ENCODE data around the gene EDC3. TPM values are rescaled to one million over a fixed set of nuclear protein-coding genes. Genes with fewer than 3 reads are reported as not detected.

Gene EDC3
- total and polyA plus RNA-seq, 11 donors: 7.3 to 23.0 (median 16.5) TPM

DNA sequence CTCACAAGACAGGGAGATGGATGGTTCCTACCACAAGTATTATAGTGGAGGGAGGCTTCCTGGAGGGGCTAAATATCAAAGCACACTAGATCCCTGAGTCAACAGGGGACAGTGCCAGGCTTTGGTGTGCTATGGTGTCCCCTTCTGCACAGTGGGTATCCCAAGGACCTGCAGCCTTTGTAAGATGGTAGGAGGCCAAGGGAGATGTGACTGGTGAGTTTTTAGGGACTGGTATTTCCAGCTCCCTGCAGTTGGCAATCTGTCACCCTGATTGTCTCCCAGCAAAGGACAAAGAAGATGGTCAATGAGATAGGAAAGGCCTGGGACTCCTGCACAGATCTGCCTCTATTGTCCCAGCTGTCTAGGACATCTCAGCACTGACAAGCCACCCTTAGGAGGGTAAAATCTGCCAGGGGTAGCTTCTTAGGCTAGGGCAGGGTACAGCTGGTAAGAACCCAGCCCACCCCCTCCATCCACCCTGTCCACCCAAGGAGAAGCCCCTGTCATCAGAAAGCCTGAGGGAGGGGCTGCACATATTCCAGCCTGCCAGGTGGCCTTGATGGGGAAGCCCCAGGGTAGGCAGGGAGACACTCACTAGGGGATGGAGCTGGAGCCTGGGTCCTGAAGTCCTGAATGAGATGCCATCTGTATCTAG is 28.9 kb upstream of the EDC3 start:
- Histone ChIP-seq H3K27ac (no peak overlapping the region), H3K9me3 (no peaks in the 10 kb centered on the region), H3K36me3 (no peaks in the 10 kb centered on the region), H3K4me1 (peaks cover 0 to 30% (median 14%) of the 10 kb centered on the region in 12 donors), H3K4me3 (no peak overlapping the region), H3K27me3 (peaks cover 0 to 23% (median 0%) of the 10 kb centered on the region in 9 donors)
- no peak for DNase-seq
- no peak for ATAC-seq
- TF ChIP-seq CTCF (IDR thresholded peaks at IDR 0.05) (no peak), POLR2A (IDR thresholded peaks at IDR 0.05) (no peak)
- intact Hi-C loops (cut with DNase I): no loop called here

- peaks cover 0 to 30% (median 14%) of the 10 kb centered on the region in 12 donors for H3K4me1 ChIP-seq
- DNase-seq: no peak
- no peak for TF ChIP-seq POLR2A (IDR thresholded peaks at IDR 0.05)
- no peak for TF ChIP-seq CTCF (IDR thresholded peaks at IDR 0.05)
- no peaks in the 10 kb centered on the region for H3K9me3 ChIP-seq
- no peak overlapping the region for H3K27ac ChIP-seq
- H3K4me3 ChIP-seq: no peak overlapping the region
- peaks cover 0 to 23% (median 0%) of the 10 kb centered on the region in 9 donors for H3K27me3 ChIP-seq
- ATAC-seq: peak in 3 of 4 donors; percentile 36 to 66 (median 40)
- no peaks in the 10 kb centered on the region for H3K36me3 ChIP-seq
- WGBS, 4 donors: 42 to 75% (median 54%) methylated on average over 1 of the region's 1 CpG
- intact Hi-C loops (cut with DNase I): no loop called here
These were observed 28.0 kb upstream of the EDC3 start for GRCh38 chr15:74723754-74724334.

DNA sequence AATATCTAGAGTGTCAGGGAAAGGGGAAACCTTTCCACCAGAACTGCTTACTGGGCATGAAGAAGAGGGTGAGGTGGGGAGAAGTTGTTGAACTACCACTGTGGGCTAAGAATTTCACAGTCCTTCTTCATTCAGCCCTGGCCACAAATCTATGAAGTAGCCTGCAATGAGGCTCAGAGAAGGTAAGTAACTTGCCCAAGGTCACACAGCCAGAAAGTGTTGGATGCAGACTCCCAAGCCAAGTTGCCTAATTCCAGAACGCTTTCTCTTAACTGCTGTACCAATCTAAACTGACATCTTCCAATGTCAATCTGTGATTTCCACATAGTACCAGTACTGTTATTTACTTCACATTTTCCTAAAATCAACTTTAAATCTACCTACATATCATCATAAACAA is 27.4 kb upstream of the EDC3 start:
- H3K27ac ChIP-seq: no peak overlapping the region
- peaks cover 0 to 23% (median 0%) of the 10 kb centered on the region in 9 donors for H3K27me3 ChIP-seq
- intact Hi-C loops (cut with DNase I): no loop called here
- H3K4me3 ChIP-seq: no peak overlapping the region
- WGBS, 4 donors: 61 to 79% (median 71%) methylated on average over 1 of the region's 1 CpG
- H3K4me1 ChIP-seq: peaks cover 0 to 30% (median 14%) of the 10 kb centered on the region in 12 donors
- TF ChIP-seq CTCF (IDR thresholded peaks at IDR 0.05): no peak
- no peak for TF ChIP-seq POLR2A (IDR thresholded peaks at IDR 0.05)
- no peaks in the 10 kb centered on the region for H3K9me3 ChIP-seq
- no peaks in the 10 kb centered on the region for H3K36me3 ChIP-seq
- DNase-seq (no peak), ATAC-seq (no peak)

GRCh38 chr15:74722591-74722990 is 26.8 kb upstream of the EDC3 start:
- TF ChIP-seq POLR2A (IDR thresholded peaks at IDR 0.05) (no peak), CTCF (IDR thresholded peaks at IDR 0.05) (no peak)
- Histone ChIP-seq H3K4me1 (peaks cover 0 to 24% (median 13%) of the 10 kb centered on the region in 12 donors), H3K27me3 (peaks cover 0 to 19% (median 0%) of the 10 kb centered on the region in 9 donors), H3K4me3 (no peak overlapping the region), H3K27ac (no peak overlapping the region), H3K36me3 (no peaks in the 10 kb centered on the region), H3K9me3 (no peaks in the 10 kb centered on the region)
- ATAC-seq (no peak), DNase-seq (no peak)
- 85 to 92% (median 90%) methylated on average over 12 to 13 of the region's 13 CpGs for WGBS, 4 donors
- intact Hi-C loops (cut with DNase I): no loop called here

Measured in heart left ventricle (tissue), 16 donors.